ENCODE measurements around the gene CENPP.

The CENPP gene

DNA sequence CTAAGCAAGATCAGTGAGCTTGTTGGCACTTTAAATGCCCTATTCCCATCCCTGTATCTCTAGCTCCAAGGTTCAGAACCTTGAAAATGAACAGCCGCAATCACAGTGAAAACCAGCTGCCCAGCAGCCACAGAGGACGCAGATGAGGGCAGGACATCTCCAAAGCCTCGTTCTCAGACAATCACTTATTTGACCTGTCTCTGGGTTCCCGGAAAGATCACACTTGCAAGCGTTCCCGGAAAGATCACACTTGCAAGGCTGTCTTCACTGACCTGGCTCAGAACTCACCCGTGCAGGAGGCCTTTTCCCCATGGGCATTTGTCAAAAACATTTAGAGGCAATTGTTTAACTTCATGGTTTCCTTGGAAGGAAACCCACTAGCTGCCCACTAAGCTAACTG, 318.5 kb downstream of the CENPP start:
- no peak for DNase-seq

DNA sequence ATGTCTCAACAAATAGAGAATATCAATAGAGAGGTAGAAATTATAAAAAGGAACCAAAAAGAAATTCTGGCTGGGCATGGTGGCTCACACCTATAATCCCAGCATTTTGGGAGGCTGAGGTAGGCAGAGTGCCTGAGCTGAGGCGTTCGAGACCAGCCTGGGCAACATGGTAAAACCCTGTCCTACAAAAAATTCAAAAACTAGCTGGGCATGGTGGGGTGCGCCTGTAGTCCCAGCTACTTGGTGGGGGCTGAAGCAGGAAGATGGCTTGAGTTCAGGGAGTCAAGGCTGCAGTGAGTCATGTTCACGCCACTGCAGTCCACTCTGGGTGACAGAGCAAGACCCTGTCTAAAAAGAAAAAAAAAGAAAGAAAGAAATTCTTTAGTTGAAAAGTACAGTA, 319.3 kb downstream of the CENPP start:
- no peak for DNase-seq

DNA sequence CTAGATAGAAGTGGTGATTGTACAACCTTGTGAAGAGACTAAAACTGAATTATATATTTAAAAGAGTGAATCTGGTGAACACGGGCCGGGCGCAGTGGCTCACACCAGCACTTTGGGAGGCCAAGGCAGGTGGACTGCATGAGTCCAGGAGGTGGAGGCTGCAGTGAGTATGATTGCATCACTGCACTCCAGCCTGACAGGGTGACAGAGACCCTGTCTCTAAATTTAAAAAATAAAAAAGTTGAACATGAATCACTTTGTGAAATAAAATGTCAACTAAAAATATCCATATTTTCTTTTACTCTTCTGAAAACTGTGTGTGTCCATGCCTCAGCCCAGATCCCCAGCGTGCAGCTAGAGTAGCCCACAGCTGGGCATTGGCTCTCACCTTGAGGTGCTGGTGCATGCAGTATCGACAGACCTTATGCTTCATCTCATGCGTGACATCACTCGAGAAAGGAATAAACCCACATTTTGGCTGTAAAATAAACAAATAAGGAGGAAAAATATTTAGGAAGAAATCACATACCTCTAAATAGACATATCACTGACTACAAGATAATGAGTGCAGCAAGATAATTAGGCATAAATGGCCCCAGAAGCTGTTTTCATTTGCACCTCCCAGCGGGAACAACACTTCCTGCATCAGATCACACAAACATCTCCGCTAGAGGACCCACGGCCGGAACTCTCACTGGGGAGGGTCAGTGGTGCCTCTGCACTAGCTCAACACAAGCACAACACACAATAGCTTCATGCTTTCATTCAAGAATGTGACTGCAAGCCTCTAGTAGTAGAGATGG, 322.1 kb downstream of the CENPP start:
- no peak for DNase-seq

DNA sequence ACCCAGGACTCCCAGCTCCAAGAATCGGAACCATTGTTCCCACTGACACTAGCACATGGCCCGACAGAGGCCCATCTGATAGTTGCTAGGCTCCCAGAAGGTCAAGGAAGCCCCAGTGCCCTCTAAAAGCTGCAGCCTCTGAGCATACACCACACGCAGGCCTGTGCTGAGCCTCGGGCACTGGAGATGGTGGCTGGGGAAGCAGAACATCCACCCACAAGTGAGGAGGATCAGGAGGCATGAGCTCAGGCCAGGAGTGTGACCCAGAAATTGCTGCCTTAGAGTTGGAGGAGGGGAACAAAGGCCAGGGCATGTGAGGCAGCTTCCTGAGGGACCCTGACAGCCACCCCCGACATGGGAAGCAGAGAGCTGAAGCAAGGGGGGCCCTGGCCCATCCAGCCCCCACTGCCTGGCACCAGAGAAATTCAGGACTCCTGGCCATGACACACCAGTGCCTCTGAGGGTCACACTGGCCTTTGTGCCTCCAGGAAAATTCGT, 322.8 kb downstream of the CENPP start:
- DNase-seq: no peak

DNA sequence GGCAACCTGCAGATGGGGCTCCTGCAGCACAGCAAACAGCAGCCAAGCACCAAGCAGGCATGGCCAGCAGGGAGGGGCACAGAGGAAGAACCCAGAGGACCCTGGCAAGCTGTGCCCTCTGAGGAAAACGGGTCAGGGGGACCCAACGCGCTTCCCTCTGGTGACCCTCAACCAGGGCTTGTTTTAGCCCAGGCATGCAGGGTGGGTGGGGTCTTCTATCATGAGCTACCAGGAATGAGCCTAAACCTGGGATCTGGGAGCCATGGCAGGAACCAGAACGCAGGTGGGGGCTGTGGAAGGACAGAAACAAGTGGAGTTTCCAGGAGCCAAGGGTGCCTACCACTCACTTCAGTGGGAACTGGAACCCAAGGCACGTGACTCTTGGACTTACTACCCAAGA, 323.3 kb downstream of the CENPP start:
- DNase-seq: no peak

DNA sequence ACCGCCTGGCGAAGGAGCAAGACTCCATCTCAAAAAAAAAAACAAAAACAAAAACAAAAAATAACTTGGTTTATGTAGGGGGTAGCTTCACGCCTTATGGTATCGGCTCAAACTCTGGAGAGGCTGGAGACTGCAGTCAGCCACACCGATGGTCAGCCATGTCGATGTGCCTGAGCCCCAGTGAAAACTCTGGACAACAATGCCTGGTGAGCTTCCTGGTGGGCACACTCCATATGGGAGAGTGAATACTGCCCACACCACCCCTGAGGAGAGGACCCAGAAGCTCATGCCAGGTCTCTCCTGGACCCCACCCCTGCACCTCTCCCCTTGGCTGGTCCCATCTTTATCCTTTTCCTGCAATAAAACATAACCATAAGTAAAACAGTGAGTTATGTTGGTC, 324.5 kb downstream of the CENPP start:
- no peak for DNase-seq

DNA sequence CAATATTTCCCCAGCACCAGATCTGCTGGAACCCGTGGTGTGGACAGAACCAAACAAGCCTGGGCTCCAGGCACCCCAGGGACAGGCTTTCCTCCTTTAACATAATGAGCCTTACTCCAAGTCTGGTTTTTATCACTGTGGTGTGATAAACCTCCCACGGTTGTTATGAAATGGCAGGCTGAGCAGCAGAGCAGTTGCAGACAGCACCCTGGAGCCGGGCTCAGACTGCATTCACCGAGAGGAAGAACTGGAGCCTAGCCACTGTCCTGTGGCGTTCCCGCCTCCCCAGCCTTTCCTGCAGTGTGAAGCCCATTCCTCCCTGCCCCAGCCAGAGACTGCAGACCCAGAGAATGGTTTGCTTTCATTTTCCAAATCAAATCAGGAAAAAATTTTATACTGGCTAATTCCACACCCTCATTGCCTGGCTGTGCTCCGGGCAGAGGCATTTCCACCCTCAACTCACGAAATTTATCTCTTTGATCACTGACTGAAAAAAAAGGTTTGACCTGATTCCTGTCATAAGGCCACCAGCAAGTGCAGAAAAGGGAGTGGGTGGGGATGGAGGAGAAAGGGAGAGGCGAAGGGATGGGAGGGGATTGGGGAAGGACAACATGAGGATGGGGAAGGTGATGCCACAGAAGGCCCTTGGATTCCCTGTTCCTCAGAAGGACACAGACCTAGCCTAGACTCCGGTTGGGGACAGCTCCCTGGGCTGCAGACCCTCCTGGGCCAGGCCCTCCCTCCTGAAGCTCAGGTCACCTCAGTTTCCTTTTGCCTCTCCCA, 325.3 kb downstream of the CENPP start:
- DNase-seq: no peak

DNA sequence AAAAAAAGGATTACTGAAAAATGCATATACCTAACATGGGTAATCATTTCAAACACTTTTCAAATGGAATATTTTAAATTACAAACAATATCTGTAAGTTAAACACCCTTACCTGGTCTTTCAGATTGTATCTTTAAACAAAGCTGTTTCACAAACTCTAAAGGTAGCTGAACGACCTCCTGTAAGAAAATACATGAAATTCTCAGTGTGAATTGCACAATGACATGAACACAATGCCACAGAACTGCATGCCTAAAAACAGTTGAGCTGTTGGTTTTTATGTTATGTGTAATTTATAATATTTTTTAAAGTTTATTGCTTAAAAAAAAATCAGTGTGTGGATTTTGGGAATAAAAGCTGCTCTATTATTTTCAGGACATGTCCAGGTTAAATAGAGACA, 326.7 kb downstream of the CENPP start:
- DNase-seq: no peak

DNA sequence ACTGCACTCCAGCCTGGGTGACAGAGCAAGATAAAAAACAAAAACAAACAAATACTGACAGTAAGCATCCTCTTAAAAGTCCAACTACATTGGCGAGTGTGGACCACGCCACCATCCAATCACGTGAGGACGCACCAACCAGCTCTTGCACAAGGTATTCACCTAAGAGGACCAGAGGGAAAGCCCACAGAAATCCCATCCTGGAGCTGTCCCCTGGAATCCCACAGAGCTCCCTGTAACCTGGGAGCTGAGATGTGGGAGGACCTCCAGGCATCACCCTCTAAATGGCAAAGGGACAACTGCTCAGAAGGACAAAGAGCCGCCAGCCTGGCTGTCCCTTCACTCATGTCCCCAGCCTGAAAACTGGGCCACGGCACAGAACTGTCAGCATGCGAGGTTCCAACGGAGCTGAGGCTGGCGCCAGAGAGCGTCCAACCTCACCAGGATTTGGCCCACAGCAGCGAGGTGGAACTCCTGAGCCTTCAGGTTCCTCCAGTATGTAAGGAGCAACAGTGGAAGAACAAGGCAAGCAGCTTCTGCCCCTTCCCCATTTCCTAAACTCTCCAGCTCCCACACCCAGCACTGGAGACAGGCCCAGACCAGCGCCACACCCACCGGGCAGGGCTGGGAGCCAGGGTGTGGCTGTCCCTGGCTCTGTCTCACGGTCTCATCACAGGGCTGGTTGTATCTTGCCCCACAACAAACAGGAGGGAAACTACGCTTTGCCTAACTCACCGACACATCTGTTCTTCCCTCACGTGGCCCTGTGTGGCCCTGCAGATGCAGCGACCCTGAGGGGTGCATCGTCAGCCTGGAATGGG, 328.9 kb downstream of the CENPP start:
- DNase-seq: no peak

DNA sequence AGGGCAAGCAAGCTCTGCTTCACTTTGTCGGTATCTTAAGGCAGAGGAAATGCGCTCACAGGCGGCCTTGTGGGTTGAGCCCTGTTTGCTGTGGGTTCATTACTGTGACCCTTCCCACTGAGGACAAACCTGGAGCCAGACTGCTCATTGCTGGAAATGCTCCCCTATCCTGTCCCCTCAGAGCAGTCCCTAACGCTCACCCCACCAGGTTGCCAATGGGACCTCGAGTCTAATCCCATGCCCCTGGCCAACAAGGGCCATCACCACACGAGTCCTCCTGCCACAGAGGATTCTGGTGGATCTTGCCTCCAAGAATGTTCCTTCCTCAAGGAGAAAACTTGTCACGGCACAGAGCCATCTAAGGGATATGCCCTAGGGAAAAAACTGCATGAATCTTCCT, 329.6 kb downstream of the CENPP start:
- DNase-seq: no peak

DNA sequence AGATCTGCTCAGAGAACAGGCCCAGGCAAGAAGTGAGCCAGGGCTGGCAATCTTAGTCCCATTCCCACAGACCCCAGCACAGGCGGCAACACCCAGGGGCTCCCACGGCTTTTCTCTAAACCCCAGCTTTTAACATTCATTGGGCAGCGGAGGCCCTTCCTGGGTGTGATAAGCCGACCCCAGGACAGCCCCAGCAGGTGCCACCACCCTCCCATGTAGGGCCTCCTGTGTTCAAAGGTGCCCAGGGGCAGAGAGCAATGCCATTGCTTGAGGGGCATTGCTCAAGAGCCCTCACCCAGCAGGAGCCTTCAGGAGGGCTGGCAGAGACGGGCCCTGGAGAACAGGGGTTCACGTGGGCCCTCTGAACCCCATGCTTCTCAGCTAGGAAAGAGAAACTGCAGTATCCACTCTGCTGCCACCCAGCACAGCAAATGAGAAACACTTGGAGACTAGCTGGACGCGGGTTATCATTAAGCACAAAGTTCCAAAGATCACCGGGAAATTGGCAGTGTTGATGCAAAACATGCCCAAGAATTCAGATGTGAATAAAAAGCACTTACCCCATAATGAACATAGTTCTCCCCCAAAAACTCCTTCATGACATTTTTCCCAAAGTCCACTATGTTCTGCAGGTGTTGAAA, 330.3 kb downstream of the CENPP start:
- no peak for DNase-seq

DNA sequence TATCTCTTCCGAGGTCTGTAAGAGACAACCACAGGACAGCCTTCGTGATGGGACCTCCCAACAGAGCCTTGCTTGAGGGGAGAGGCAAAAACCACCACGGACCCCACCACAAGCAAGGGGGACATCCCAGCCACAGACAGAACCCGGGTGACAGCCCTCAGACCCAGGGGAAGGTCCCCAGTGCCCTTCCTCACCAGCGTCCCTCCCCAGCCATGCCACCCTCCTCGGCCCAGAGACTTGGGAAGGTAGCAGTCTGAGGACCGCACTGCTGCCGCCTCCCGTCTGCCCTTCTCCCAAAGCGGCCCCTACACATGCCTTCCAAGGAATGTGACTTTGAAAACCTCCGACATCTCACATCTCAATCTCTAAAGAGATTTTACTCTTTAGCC, 330.8 kb downstream of the CENPP start:
- no peak for DNase-seq

DNA sequence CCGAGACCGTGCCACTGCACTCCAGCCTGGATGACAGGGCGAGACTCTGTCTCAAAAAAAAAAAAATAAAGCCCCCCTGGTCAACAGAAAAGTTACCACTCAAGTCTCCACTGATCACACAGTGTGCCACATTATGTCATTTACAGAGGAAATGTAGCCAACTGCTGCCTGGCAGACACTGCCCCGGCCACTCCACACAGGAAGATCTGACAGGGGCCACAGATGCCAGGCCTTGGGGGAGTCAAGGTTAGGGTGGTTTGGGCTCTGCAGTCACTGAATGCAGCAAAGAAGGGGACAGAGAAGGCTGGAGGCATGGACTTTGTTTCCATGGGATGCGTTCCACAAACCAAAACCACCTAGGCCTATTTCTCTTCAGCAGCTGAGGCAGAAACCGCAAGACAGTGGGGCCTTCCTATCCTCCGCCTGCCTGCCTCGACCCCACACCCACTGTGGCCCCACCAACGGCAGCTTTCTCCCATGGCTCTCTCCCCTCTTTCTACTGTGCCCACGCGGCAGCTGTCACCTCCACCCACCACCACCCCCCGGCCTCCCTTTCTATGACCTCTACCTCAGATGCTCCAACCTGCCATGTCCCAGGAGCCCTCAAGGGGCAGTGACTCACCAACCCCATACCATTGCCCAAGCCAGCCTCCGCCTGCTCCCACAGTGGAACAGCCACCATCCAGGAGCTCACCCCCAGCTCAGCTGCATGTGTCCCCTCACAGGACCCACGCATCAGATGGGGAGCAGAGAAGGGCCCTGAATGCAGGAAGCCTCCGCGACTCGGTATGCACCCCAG, 331.7 kb downstream of the CENPP start:
- DNase-seq: no peak

DNA sequence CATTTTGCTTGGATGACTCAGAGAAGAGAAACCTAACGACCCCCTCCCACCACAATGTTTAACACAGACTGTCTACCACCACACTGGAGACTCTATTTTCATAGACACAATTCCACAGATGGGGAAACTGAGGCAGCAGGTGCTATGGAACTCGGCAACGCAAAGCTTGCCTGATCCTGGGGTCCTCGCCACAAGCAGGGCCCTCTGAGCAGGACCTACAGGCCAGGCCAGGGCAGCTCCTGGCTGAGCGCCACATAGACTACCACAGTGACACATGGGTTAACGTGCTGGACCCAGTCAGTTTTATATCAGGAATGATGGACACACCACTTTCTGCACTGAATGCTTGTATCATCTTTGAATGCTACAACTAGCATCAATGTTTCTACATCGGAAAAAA, 332.4 kb downstream of the CENPP start:
- no peak for DNase-seq

DNA sequence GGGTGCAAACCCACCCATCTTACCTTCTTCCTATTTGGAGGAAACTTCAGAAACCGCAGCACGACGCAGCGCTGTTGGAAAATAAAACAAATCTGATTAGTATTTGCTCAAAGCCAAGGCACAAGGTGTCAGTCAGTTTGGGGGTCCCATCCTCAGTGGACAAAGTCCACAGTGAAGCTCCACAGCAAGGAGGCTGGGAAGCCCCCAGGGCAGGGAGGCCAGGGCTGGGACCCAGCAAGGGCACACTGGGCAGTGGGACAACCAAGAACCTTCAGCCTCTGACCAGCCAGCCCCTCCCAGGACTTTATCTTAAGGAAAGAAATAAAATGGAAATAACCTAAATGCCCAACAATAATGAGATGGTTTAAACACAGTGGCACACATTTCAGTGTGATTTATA, 332.9 kb downstream of the CENPP start:
- DNase-seq: no peak

DNA sequence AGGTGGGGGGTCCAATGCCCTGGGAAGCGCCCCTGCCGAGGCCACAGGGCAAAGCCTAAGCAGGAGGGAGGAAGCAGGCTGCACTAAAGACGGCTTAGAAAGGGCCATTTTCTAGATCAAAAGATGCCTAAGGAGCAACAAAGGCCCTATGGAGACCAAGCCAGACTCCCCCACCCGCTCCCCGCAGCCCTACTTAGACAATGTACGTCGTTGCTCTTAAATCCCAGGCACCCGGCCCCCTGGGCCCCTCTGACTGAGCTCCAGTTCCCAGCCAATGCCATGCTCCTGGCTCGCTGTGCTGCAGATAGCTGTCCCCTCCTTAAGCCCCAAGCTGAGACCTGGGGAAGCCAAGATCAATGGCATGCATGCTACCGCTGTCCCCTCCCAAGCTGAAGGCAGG, 333.8 kb downstream of the CENPP start:
- no peak for DNase-seq

DNA sequence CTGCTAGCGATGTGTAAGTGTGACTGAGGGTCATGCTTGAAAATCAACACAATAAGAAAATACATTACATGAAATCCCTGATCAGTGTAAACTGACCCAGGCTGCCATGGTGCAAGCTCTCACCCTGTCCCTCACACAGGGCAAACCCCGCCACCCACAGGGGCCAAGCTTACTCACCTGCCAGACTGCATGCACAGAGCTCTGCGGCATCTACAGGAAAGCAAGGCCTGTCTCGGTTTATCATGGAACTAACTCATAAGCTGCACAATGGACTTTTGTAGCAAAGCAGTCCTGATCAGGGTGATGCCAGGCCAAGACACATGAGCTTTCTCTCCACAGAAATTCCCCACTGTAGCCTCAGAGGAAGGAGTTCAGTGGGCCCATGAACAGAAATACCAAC, 334.5 kb downstream of the CENPP start:
- DNase-seq: no peak

DNA sequence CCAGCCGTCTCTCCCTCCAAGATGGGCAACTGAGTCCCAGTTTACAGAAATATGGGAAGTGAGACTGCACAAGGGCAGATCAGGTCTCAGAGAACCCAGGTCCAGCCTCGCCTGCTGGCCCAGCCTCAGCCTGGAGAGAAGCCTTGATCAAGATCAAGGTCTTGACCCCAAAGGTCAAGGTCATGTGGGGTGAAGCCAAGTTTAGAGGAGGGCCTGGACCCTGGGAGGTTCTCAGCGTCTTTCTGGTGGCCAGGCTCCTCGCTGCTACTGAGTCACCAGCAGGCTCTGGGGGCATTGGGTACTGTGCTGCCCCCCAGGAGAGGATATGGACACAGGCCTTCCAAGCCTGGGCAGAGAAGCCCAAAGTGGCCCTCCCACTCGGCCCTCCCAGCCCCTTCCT, 335.4 kb downstream of the CENPP start:
- DNase-seq: no peak

DNA sequence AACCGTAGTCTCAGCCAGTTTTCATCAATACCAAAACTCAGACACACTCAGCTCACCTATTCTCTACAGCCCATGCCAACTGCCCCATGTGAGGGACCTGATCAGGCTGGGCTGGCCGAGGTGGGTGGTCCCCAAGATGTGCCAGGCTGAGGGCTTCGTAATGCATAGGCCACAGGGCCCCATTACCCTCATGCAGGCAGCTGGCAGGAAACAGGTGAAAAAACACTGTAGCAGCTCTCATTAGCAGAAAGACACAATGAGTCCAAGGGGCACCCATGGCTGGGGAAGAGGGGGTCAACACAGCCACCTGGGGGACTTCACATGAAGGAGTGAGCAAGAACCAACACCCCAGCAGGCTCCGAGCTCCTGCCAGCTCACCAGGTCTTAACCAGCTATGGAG, 336.0 kb downstream of the CENPP start:
- DNase-seq: no peak

DNA sequence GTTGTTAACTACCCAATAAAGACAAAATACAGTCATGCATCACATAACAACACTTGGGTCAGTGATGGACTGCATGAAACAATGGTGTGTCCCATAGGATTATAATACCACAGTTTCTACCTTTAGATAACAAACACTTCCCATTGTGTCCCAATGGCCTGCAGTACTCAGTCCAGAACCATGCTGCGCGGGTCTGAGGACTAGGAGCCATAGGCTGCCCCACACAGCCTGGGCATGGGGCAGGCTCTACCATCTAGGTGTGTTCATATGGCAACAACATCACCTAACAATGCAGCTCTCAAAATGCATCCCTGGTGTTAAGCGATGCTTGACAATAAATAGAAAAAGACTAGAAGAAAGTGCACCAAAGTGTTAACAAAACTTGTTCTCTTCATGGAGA, 337.4 kb downstream of the CENPP start:
- no peak for DNase-seq

DNA sequence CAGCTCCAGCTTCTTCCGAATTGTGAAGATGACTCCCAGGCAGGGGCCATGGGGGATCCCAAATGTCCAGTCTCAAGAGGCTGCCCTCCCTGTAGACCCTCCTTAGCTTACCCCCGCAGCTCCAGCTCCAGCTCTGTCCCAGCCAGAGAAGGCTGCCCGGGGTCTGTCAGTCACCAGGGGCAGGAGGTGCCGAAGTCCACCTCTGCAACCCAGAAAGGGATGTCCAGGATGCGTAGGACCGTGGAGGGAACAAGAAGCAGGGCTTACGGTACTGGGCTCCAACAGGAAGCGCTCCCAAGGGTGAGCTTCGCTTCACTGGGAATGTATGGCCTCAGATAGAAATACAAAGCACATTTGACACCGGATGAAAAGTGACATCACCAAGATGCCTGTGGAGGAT, 338.2 kb downstream of the CENPP start:
- DNase-seq: no peak

Data from activated CD4-positive, alpha-beta T cell treated with anti-CD3 and anti-CD28 coated beads for 4 hours (primary cell).